ENCODE data around the gene DSPP. TPM values are rescaled to one million over a fixed set of nuclear protein-coding genes. Genes with fewer than 3 reads are reported as not detected.

Gene DSPP
- total and polyA plus RNA-seq, 2 of the 8 experiments (the other 6 are each of a cell fraction or from before 2014, with no cell fraction given) = not detected

- TF ChIP-seq, protein P1, sequence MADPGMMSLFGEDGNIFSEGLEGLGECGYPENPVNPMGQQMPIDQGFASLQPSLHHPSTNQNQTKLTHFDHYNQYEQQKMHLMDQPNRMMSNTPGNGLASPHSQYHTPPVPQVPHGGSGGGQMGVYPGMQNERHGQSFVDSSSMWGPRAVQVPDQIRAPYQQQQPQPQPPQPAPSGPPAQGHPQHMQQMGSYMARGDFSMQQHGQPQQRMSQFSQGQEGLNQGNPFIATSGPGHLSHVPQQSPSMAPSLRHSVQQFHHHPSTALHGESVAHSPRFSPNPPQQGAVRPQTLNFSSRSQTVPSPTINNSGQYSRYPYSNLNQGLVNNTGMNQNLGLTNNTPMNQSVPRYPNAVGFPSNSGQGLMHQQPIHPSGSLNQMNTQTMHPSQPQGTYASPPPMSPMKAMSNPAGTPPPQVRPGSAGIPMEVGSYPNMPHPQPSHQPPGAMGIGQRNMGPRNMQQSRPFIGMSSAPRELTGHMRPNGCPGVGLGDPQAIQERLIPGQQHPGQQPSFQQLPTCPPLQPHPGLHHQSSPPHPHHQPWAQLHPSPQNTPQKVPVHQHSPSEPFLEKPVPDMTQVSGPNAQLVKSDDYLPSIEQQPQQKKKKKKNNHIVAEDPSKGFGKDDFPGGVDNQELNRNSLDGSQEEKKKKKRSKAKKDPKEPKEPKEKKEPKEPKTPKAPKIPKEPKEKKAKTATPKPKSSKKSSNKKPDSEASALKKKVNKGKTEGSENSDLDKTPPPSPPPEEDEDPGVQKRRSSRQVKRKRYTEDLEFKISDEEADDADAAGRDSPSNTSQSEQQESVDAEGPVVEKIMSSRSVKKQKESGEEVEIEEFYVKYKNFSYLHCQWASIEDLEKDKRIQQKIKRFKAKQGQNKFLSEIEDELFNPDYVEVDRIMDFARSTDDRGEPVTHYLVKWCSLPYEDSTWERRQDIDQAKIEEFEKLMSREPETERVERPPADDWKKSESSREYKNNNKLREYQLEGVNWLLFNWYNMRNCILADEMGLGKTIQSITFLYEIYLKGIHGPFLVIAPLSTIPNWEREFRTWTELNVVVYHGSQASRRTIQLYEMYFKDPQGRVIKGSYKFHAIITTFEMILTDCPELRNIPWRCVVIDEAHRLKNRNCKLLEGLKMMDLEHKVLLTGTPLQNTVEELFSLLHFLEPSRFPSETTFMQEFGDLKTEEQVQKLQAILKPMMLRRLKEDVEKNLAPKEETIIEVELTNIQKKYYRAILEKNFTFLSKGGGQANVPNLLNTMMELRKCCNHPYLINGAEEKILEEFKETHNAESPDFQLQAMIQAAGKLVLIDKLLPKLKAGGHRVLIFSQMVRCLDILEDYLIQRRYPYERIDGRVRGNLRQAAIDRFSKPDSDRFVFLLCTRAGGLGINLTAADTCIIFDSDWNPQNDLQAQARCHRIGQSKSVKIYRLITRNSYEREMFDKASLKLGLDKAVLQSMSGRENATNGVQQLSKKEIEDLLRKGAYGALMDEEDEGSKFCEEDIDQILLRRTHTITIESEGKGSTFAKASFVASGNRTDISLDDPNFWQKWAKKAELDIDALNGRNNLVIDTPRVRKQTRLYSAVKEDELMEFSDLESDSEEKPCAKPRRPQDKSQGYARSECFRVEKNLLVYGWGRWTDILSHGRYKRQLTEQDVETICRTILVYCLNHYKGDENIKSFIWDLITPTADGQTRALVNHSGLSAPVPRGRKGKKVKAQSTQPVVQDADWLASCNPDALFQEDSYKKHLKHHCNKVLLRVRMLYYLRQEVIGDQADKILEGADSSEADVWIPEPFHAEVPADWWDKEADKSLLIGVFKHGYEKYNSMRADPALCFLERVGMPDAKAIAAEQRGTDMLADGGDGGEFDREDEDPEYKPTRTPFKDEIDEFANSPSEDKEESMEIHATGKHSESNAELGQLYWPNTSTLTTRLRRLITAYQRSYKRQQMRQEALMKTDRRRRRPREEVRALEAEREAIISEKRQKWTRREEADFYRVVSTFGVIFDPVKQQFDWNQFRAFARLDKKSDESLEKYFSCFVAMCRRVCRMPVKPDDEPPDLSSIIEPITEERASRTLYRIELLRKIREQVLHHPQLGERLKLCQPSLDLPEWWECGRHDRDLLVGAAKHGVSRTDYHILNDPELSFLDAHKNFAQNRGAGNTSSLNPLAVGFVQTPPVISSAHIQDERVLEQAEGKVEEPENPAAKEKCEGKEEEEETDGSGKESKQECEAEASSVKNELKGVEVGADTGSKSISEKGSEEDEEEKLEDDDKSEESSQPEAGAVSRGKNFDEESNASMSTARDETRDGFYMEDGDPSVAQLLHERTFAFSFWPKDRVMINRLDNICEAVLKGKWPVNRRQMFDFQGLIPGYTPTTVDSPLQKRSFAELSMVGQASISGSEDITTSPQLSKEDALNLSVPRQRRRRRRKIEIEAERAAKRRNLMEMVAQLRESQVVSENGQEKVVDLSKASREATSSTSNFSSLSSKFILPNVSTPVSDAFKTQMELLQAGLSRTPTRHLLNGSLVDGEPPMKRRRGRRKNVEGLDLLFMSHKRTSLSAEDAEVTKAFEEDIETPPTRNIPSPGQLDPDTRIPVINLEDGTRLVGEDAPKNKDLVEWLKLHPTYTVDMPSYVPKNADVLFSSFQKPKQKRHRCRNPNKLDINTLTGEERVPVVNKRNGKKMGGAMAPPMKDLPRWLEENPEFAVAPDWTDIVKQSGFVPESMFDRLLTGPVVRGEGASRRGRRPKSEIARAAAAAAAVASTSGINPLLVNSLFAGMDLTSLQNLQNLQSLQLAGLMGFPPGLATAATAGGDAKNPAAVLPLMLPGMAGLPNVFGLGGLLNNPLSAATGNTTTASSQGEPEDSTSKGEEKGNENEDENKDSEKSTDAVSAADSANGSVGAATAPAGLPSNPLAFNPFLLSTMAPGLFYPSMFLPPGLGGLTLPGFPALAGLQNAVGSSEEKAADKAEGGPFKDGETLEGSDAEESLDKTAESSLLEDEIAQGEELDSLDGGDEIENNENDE (IDR thresholded peaks at IDR 0.05; ENCODE audit: insufficient replicate concordance, low read length) = no peak
- TF ChIP-seq ZNF274 (IDR thresholded peaks at IDR 0.05; ENCODE audit: borderline replicate concordance, extremely low read depth, low read length) = no peak
- no peak for TF ChIP-seq POLR2A (IDR thresholded peaks at IDR 0.05; ENCODE audit: control extremely low read depth in 1 of 2, low read depth in 2 of 2, low read length in 2 of 2)
- TF ChIP-seq, protein P2, sequence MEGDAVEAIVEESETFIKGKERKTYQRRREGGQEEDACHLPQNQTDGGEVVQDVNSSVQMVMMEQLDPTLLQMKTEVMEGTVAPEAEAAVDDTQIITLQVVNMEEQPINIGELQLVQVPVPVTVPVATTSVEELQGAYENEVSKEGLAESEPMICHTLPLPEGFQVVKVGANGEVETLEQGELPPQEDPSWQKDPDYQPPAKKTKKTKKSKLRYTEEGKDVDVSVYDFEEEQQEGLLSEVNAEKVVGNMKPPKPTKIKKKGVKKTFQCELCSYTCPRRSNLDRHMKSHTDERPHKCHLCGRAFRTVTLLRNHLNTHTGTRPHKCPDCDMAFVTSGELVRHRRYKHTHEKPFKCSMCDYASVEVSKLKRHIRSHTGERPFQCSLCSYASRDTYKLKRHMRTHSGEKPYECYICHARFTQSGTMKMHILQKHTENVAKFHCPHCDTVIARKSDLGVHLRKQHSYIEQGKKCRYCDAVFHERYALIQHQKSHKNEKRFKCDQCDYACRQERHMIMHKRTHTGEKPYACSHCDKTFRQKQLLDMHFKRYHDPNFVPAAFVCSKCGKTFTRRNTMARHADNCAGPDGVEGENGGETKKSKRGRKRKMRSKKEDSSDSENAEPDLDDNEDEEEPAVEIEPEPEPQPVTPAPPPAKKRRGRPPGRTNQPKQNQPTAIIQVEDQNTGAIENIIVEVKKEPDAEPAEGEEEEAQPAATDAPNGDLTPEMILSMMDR (IDR thresholded peaks at IDR 0.05; ENCODE audit: control extremely low read depth in 1 of 3, insufficient read depth in 1 of 3, low read depth in 1 of 3, low read length in 3 of 3) = no peak
- no peak for TF ChIP-seq SP1 (IDR thresholded peaks at IDR 0.05; ENCODE audit: low read depth, low read length)
- TF ChIP-seq RFX5 (IDR thresholded peaks at IDR 0.05; ENCODE audit: borderline replicate concordance, low read depth, low read length) = no peak
- TF ChIP-seq GTF2F1 (IDR thresholded peaks at IDR 0.05; ENCODE audit: borderline replicate concordance, low read depth, low read length) = no peak
- TF ChIP-seq SP2 (IDR thresholded peaks at IDR 0.05; ENCODE audit: low read length) = no peak
- no peak for TF ChIP-seq NANOG (IDR thresholded peaks at IDR 0.05; ENCODE audit: insufficient read depth, low read depth, low read length, poor library complexity, severe bottlenecking)
Measured at GRCh38 chr4:87570290-87570805, 38.0 kb upstream of the DSPP start (continued).
